RWPE2 (cell line): Measurements from ENCODE around the gene KIRREL3.

Experiments used
- ATAC-seq: fragments of 200-7000 bp; cut with Tn5 transposase; 3 replicates; pipeline ENCODE4 v1.9.1; 2021; ENCODE audit warnings: low read depth
- DNase-seq: peaks from one replicate; pipeline ENCODE4 v3.0.0-alpha.2; 2020; ENCODE audit warnings: low spot score
- H3K27ac ChIP-seq: fragments of 450-650 bp; 2 replicates; pipeline ENCODE4 v1.5.1; 2017; ENCODE audit warnings: mild to moderate bottlenecking; ENCODE audit not compliant: poor library complexity, severe bottlenecking
- H3K27me3 ChIP-seq: fragments of 250-450 bp; sonication (Bioruptor Pico); 2 replicates; pipeline ENCODE4 v1.5.1; 2021; ENCODE audit warnings: mild to moderate bottlenecking, moderate library complexity; ENCODE audit not compliant: insufficient read depth, poor library complexity, severe bottlenecking
- H3K36me3 ChIP-seq: fragments of 250-450 bp; sonication (Bioruptor Pico); 2 replicates; pipeline ENCODE4 v1.5.1; 2020; ENCODE audit warnings: low read depth, mild to moderate bottlenecking, moderate library complexity
- H3K4me1 ChIP-seq: fragments of 250-450 bp; sonication (Bioruptor Pico); 2 replicates; pipeline ENCODE4 v1.5.1; 2021; ENCODE audit warnings: mild to moderate bottlenecking, moderate library complexity; ENCODE audit not compliant: insufficient read depth, poor library complexity, severe bottlenecking
- H3K4me3 ChIP-seq: fragments of 250-450 bp; sonication (Bioruptor Pico); 2 replicates; pipeline ENCODE4 v1.5.1; 2021; ENCODE audit warnings: mild to moderate bottlenecking, moderate library complexity; ENCODE audit not compliant: severe bottlenecking
- H3K9me3 ChIP-seq: fragments of 250-450 bp; sonication (Bioruptor Pico); 2 replicates; pipeline ENCODE4 v1.5.1; 2021; ENCODE audit warnings: mild to moderate bottlenecking, moderate library complexity; ENCODE audit not compliant: severe bottlenecking
- CTCF ChIP-seq: fragments of 450-650 bp; IDR thresholded peaks from one replicate; pipeline ENCODE4 v1.5.1; 2017; ENCODE audit warnings: mild to moderate bottlenecking, moderate library complexity; ENCODE audit not compliant: poor library complexity, severe bottlenecking

Gene KIRREL3

GRCh38 chr11:126776119-126776518, 224.5 kb downstream of the KIRREL3 start:
- DNase-seq (no peak), ATAC-seq (no peak)
- TF ChIP-seq CTCF, result no peak
- H3K4me3 ChIP-seq, result no peak overlapping the region
- no peak overlapping the region for H3K27ac ChIP-seq
- H3K4me1 ChIP-seq, result no peaks in the 10 kb centered on the region
- no peaks in the 10 kb centered on the region for H3K27me3 ChIP-seq
- no peaks in the 10 kb centered on the region for H3K36me3 ChIP-seq
- no peaks in the 10 kb centered on the region for H3K9me3 ChIP-seq

GRCh38 chr11:126772267-126772666, 228.3 kb downstream of the KIRREL3 start:
- Histone ChIP-seq H3K9me3 (no peaks in the 10 kb centered on the region), H3K27ac (no peak overlapping the region), H3K27me3 (no peaks in the 10 kb centered on the region), H3K4me1 (no peaks in the 10 kb centered on the region), H3K36me3 (no peaks in the 10 kb centered on the region), H3K4me3 (no peak overlapping the region)
- ATAC-seq, result no peak
- DNase-seq, result no peak
- TF ChIP-seq CTCF, result no peak

- Histone ChIP-seq H3K9me3 (no peaks in the 10 kb centered on the region), H3K27me3 (no peaks in the 10 kb centered on the region), H3K36me3 (no peaks in the 10 kb centered on the region), H3K4me3 (no peak overlapping the region), H3K27ac (no peak overlapping the region), H3K4me1 (no peaks in the 10 kb centered on the region)
- no peak for TF ChIP-seq CTCF
- ATAC-seq, result no peak
- no peak for DNase-seq
Observed at GRCh38 chr11:126768702-126769101, 231.9 kb downstream of the KIRREL3 start.

GRCh38 chr11:126766440-126766839, 234.1 kb downstream of the KIRREL3 start:
- H3K9me3 ChIP-seq, result no peaks in the 10 kb centered on the region
- H3K27ac ChIP-seq, result no peak overlapping the region
- H3K4me3 ChIP-seq, result no peak overlapping the region
- no peaks in the 10 kb centered on the region for H3K27me3 ChIP-seq
- DNase-seq (no peak), ATAC-seq (no peak)
- H3K36me3 ChIP-seq, result no peaks in the 10 kb centered on the region
- H3K4me1 ChIP-seq, result no peaks in the 10 kb centered on the region
- no peak for TF ChIP-seq CTCF

GRCh38 chr11:126765196-126765595, 235.4 kb downstream of the KIRREL3 start:
- no peaks in the 10 kb centered on the region for H3K27me3 ChIP-seq
- TF ChIP-seq CTCF, result no peak
- ATAC-seq, result no peak
- H3K4me3 ChIP-seq, result no peak overlapping the region
- H3K36me3 ChIP-seq, result no peaks in the 10 kb centered on the region
- H3K4me1 ChIP-seq, result no peaks in the 10 kb centered on the region
- no peak overlapping the region for H3K27ac ChIP-seq
- no peak for DNase-seq
- no peaks in the 10 kb centered on the region for H3K9me3 ChIP-seq
